GM23338 (cell line): ENCODE results near the gene CACNA2D2. TPM values are rescaled to one million over a fixed set of nuclear protein-coding genes. Genes with fewer than 3 reads are reported as not detected.

ENCODE experiments used
- ATAC-seq: fragments of 200-7000 bp; cut with Tn5 transposase; 3 replicates; pipeline ENCODE4 v1.9.1; 2020
- DNase-seq: peaks from one replicate; pipeline ENCODE4 v3.0.0-alpha.2; 2015; ENCODE audit warnings: low spot score
- H2AFZ ChIP-seq: fragments of 200-600 bp; sonication (generic); 2 replicates; pipeline ENCODE4 v1.8.0; 2016; ENCODE audit warnings: antibody characterized with exemption, mild to moderate bottlenecking, moderate library complexity
- H3F3A ChIP-seq: fragments of 200-600 bp; sonication (generic); replicated peaks from 2 replicates; pipeline ENCODE4 v1.8.0; 2017; ENCODE audit warnings: antibody characterized with exemption, mixed run types, low read depth
- H3K27ac ChIP-seq: fragments of 200-600 bp; sonication (generic); 2 replicates; pipeline ENCODE4 v1.6.1; 2016; ENCODE audit warnings: low read depth
- H3K27me3 ChIP-seq: fragments of 200-600 bp; sonication (generic); 2 replicates; pipeline ENCODE4 v1.8.0; 2016; ENCODE audit warnings: mild to moderate bottlenecking, mixed run types, moderate library complexity; ENCODE audit not compliant: insufficient read depth
- H3K36me3 ChIP-seq: fragments of 200-600 bp; sonication (generic); 2 replicates; pipeline ENCODE4 v1.8.0; 2016; ENCODE audit warnings: mild to moderate bottlenecking; ENCODE audit not compliant: insufficient read depth
- H3K4me1 ChIP-seq: fragments of 200-600 bp; sonication (generic); 2 replicates; pipeline ENCODE4 v1.8.0; 2016; ENCODE audit warnings: mild to moderate bottlenecking, moderate library complexity; ENCODE audit not compliant: insufficient read depth
- H3K4me2 ChIP-seq: fragments of 200-600 bp; sonication (generic); 2 replicates; pipeline ENCODE4 v1.7.1; 2017; ENCODE audit warnings: mixed run types
- H3K4me3 ChIP-seq: fragments of 200-600 bp; sonication (generic); 2 replicates; pipeline ENCODE4 v1.6.1; 2016; ENCODE audit warnings: mixed run types
- H3K79me2 ChIP-seq: fragments of 200-600 bp; sonication (generic); replicated peaks from 2 replicates; pipeline ENCODE4 v1.8.0; 2017; ENCODE audit warnings: mild to moderate bottlenecking; ENCODE audit not compliant: insufficient read depth
- H3K9me2 ChIP-seq: fragments of 200-600 bp; sonication (generic); 2 replicates; pipeline ENCODE4 v1.8.0; 2017; ENCODE audit not compliant: insufficient read depth
- H4K20me1 ChIP-seq: fragments of 200-600 bp; sonication (generic); replicated peaks from 2 replicates; pipeline ENCODE4 v1.8.0; 2017; ENCODE audit warnings: mild to moderate bottlenecking; ENCODE audit not compliant: insufficient read depth
- H3K27ac Mint-ChIP-seq: 2 replicates; pipeline ENCODE4 v1.8.0; 2020; ENCODE audit warnings: inconsistent platforms, mild to moderate bottlenecking, moderate library complexity, mixed read lengths
- H3K27me3 Mint-ChIP-seq: 3 replicates; pipeline ENCODE4 v1.8.0; 2022; ENCODE audit warnings: low read depth, mild to moderate bottlenecking, moderate library complexity, mixed read lengths, inconsistent platforms; ENCODE audit not compliant: insufficient read depth, poor library complexity
- H3K36me3 Mint-ChIP-seq: 3 replicates; pipeline ENCODE4 v1.8.0; 2021; ENCODE audit warnings: low read depth, mild to moderate bottlenecking, inconsistent platforms, moderate library complexity, mixed read lengths
- H3K4me1 Mint-ChIP-seq: 3 replicates; pipeline ENCODE4 v1.8.0; 2020; ENCODE audit warnings: mild to moderate bottlenecking, inconsistent platforms, mixed read lengths
- H3K4me3 Mint-ChIP-seq: 3 replicates; pipeline ENCODE4 v1.8.0; 2021; ENCODE audit warnings: moderate library complexity, mild to moderate bottlenecking, inconsistent platforms, mixed read lengths
- H3K9me3 Mint-ChIP-seq: 3 replicates; pipeline ENCODE4 v1.8.0; 2020; ENCODE audit warnings: moderate library complexity, mild to moderate bottlenecking, inconsistent platforms, mixed read lengths
- EZH2 ChIP-seq: fragments of 200-600 bp; sonication (generic); IDR thresholded peaks from one replicate; pipeline ENCODE4 v1.8.0; 2017; ENCODE audit warnings: antibody characterized with exemption, mild to moderate bottlenecking, low read depth; ENCODE audit not compliant: unreplicated experiment
- NANOG ChIP-seq: IDR thresholded peaks from 2 replicates; pipeline ENCODE4 v1.6.1; 2016; ENCODE audit warnings: antibody characterized with exemption, borderline replicate concordance
- STAT1 ChIP-seq: IDR thresholded peaks from one replicate; pipeline ENCODE4 v1.6.1; 2016; ENCODE audit warnings: antibody characterized with exemption; ENCODE audit not compliant: unreplicated experiment
- ZNF331 ChIP-seq: fragments of 250-450 bp; sonication (Bioruptor Pico); IDR thresholded peaks from 2 replicates; pipeline ENCODE4 v1.5.0; 2020; ENCODE audit warnings: low read depth, mild to moderate bottlenecking, moderate library complexity
- polyA plus RNA-seq: library from polyadenylated mRNA; unstranded; fragments of >200 nt; fragmentation: Nextera tagmentation; extraction: Ambion mirVana; gene quantifications from 2 replicates; pipeline ENCODE4 v1.2.1, GENCODE V29; 2016
- total RNA-seq: library from RNA; depleted of rRNA; stranded (reverse); fragments of >200 nt; shearing (Covaris generic); gene quantifications from 2 replicates; pipeline ENCODE4 v1.2.3, GENCODE V29; 2014
- TF ChIP-seq, protein P1 (sequence below): fragments of 250-450 bp; sonication (Bioruptor Pico); IDR thresholded peaks from 2 replicates; pipeline ENCODE4 v1.5.0; 2020; ENCODE audit warnings: mild to moderate bottlenecking, moderate library complexity
- TF ChIP-seq, protein P2 (sequence below): IDR thresholded peaks from 2 replicates; pipeline ENCODE4 v1.6.1; 2016; ENCODE audit warnings: antibody characterized with exemption
- TF ChIP-seq, protein P3 (sequence below), 2 experiments: fragments of 200-600 bp in 1 of 2; sonication (generic) in 1 of 2; conservative IDR thresholded peaks; 2 replicates each; pipeline versions ENCODE4 v1.5.1 to v1.6.1; 2016 to 2017; ENCODE audit warnings: antibody characterized with exemption in 2 of 2, low read depth in 2 of 2, mild to moderate bottlenecking in 2 of 2, moderate library complexity in 1 of 2

CACNA2D2 gene
- total and polyA plus RNA-seq, 2 experiments from 2014 or later: 4.7 to 11.4 TPM

GRCh38 chr3:50415816-50416215 is 87.6 kb downstream of the CACNA2D2 start (continued):
- no peak for TF ChIP-seq NANOG
- TF ChIP-seq, protein P1, sequence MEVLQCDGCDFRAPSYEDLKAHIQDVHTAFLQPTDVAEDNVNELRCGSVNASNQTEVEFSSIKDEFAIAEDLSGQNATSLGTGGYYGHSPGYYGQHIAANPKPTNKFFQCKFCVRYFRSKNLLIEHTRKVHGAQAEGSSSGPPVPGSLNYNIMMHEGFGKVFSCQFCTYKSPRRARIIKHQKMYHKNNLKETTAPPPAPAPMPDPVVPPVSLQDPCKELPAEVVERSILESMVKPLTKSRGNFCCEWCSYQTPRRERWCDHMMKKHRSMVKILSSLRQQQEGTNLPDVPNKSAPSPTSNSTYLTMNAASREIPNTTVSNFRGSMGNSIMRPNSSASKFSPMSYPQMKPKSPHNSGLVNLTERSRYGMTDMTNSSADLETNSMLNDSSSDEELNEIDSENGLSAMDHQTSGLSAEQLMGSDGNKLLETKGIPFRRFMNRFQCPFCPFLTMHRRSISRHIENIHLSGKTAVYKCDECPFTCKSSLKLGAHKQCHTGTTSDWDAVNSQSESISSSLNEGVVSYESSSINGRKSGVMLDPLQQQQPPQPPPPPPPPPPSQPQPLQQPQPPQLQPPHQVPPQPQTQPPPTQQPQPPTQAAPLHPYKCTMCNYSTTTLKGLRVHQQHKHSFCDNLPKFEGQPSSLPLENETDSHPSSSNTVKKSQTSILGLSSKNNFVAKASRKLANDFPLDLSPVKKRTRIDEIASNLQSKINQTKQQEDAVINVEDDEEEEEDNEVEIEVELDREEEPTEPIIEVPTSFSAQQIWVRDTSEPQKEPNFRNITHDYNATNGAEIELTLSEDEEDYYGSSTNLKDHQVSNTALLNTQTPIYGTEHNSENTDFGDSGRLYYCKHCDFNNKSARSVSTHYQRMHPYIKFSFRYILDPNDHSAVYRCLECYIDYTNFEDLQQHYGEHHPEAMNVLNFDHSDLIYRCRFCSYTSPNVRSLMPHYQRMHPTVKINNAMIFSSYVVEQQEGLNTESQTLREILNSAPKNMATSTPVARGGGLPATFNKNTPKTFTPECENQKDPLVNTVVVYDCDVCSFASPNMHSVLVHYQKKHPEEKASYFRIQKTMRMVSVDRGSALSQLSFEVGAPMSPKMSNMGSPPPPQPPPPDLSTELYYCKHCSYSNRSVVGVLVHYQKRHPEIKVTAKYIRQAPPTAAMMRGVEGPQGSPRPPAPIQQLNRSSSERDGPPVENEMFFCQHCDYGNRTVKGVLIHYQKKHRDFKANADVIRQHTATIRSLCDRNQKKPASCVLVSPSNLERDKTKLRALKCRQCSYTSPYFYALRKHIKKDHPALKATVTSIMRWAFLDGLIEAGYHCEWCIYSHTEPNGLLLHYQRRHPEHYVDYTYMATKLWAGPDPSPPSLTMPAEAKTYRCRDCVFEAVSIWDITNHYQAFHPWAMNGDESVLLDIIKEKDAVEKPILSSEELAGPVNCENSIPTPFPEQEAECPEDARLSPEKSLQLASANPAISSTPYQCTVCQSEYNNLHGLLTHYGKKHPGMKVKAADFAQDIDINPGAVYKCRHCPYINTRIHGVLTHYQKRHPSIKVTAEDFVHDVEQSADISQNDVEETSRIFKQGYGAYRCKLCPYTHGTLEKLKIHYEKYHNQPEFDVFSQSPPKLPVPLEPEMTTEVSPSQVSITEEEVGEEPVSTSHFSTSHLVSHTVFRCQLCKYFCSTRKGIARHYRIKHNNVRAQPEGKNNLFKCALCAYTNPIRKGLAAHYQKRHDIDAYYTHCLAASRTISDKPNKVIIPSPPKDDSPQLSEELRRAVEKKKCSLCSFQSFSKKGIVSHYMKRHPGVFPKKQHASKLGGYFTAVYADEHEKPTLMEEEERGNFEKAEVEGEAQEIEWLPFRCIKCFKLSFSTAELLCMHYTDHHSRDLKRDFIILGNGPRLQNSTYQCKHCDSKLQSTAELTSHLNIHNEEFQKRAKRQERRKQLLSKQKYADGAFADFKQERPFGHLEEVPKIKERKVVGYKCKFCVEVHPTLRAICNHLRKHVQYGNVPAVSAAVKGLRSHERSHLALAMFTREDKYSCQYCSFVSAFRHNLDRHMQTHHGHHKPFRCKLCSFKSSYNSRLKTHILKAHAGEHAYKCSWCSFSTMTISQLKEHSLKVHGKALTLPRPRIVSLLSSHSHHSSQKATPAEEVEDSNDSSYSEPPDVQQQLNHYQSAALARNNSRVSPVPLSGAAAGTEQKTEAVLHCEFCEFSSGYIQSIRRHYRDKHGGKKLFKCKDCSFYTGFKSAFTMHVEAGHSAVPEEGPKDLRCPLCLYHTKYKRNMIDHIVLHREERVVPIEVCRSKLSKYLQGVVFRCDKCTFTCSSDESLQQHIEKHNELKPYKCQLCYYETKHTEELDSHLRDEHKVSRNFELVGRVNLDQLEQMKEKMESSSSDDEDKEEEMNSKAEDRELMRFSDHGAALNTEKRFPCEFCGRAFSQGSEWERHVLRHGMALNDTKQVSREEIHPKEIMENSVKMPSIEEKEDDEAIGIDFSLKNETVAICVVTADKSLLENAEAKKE: no peak
- no peak for TF ChIP-seq ZNF331 (CRISPR knock-in tag)
- no peak for TF ChIP-seq STAT1
- TF ChIP-seq, protein P2, sequence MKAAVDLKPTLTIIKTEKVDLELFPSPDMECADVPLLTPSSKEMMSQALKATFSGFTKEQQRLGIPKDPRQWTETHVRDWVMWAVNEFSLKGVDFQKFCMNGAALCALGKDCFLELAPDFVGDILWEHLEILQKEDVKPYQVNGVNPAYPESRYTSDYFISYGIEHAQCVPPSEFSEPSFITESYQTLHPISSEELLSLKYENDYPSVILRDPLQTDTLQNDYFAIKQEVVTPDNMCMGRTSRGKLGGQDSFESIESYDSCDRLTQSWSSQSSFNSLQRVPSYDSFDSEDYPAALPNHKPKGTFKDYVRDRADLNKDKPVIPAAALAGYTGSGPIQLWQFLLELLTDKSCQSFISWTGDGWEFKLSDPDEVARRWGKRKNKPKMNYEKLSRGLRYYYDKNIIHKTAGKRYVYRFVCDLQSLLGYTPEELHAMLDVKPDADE: no peak

- TF ChIP-seq, protein P3, sequence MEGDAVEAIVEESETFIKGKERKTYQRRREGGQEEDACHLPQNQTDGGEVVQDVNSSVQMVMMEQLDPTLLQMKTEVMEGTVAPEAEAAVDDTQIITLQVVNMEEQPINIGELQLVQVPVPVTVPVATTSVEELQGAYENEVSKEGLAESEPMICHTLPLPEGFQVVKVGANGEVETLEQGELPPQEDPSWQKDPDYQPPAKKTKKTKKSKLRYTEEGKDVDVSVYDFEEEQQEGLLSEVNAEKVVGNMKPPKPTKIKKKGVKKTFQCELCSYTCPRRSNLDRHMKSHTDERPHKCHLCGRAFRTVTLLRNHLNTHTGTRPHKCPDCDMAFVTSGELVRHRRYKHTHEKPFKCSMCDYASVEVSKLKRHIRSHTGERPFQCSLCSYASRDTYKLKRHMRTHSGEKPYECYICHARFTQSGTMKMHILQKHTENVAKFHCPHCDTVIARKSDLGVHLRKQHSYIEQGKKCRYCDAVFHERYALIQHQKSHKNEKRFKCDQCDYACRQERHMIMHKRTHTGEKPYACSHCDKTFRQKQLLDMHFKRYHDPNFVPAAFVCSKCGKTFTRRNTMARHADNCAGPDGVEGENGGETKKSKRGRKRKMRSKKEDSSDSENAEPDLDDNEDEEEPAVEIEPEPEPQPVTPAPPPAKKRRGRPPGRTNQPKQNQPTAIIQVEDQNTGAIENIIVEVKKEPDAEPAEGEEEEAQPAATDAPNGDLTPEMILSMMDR (conservative IDR thresholded peaks at IDR 0.05; ENCODE audit: low read depth in 2 of 2): peak; percentile 66 to 68
- no peak for TF ChIP-seq EZH2
- no peaks in the 10 kb centered on the region for H3K79me2 ChIP-seq
- H4K20me1 ChIP-seq: no peaks in the 10 kb centered on the region; the same call in 1 of the 2 replicates
- Mint-ChIP-seq H3K36me3 (no peaks in the 10 kb centered on the region; the same call in 2 of the 3 replicates), H3K4me1 (peaks cover 21% of the 10 kb centered on the region), H3K27ac (no peak overlapping the region), H3K4me3 (no peak overlapping the region), H3K9me3 (no peaks in the 10 kb centered on the region; the same call in 2 of the 3 replicates), H3K27me3 (peaks cover 18% of the 10 kb centered on the region)
- no peak overlapping the region for H3K27ac ChIP-seq
- H3F3A ChIP-seq: no peaks in the 10 kb centered on the region
- no peaks in the 10 kb centered on the region for H3K36me3 ChIP-seq
- no peaks in the 10 kb centered on the region for H3K9me2 ChIP-seq
- no peaks in the 10 kb centered on the region for H3K4me1 ChIP-seq
- ATAC-seq (peak; percentile 70), DNase-seq (peak; percentile 70)
- H3K4me2 ChIP-seq: no peak overlapping the region
- no peaks in the 10 kb centered on the region for H3K27me3 ChIP-seq
- no peak overlapping the region for H3K4me3 ChIP-seq
- H2AFZ ChIP-seq: no peak overlapping the region
Measured at GRCh38 chr3:50415061-50415460, 88.4 kb downstream of the CACNA2D2 start.
